CD1c-positive myeloid dendritic cell (primary cell): ENCODE results near the gene BCR.
"Not testable (repeated sequence)": the region's sequence is repeated elsewhere in the genome, so short reads cannot be mapped to it uniquely, and the experiment has no call there.

Experiments used
- DNase-seq: peaks from one replicate; pipeline ENCODE4 v3.0.0-alpha.2; 2016; ENCODE audit errors: extremely low spot score

Gene BCR

GRCh38 chr22:23316596-23316995 lies 136.3 kb downstream of the BCR start:
- not testable (repeated sequence) for DNase-seq

GRCh38 chr22:23318316-23318715 lies 138.0 kb downstream of the BCR start:
- not testable (repeated sequence) for DNase-seq

DNA sequence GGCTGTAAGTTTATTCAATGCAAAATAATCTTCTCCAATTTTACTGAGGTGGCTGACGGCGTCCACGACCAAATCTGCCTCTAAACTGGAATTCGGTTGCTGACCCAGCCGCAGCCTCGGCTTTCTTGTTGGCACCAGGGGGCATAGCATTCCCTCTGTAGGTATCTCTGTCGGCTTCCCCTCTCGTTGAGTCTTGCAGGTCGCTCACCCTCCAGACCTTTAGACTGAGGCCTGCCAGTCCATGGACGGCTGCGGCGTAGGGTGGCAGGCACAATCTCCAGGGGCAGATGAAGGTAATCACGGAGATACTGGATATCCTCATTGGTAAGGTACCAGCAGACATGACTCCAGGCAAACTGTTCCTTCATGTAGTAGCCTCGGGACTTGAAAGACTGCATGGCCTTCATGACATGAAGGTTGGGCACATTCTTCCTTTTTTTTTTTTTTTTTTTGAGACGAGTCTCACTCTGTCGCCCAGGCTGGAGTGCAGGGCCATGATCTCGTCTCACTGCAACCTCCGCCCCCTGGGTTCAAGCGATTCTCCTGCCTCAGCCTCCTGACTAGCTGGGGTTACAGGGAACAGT lies 142.3 kb downstream of the BCR start:
- DNase-seq = not testable (repeated sequence)

DNA sequence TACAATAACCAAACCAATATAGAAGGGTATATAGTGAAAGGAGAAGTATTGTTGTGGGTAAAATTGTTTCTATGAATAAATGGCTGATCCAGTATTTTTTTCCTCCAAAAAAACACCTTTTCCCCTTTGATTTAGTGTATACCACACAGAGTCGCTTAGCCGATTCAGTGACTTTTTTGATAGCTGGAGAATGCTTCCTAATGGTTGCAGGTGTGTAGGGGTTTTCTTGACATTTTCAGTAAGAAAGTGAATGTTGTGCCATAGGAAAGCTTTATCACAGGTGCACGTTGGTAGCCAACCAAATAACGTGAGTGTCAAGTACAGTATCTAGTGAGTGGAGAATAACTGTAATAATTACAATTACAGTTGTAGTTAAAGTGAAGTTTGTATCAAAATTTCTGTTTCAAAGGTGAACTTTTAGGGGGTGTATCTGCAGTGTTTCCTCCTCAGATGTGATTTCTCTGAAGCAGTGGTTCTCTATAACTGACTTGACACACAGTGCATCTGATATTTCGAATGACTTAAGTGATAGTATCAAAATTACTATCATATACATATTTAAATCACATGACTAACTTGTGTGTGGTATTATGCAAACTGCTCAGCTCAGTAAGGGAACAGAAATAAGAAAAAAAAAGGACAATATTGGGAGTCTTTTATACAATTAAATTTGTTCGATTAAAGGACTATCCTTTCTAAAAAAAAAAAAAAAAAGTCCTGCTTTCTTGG lies 143.8 kb downstream of the BCR start:
- not testable (repeated sequence) for DNase-seq

DNA sequence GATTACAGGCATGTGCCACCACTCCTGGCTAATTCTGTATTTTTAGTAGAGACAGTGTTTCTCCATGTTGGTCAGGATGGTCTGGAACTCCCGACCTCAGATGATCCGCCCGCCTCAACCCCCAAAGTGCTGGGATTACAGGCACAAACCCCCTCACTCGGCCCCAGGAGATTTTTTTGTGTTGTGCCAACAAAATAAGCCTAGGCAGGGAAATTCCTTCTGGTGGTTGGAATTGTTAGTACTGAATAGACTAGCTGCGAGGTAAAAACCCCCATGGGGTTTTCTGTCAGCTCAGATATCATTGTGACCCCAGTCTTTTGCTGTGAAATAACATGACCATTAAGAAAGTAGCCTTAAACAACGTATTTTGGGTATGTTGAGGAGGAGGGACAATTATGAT lies 144.9 kb downstream of the BCR start:
- no peak for DNase-seq

GRCh38 chr22:23333822-23334221 lies 153.5 kb downstream of the BCR start:
- not testable (repeated sequence) for DNase-seq

- not testable (repeated sequence) for DNase-seq
Measured at GRCh38 chr22:23337672-23338071, 157.4 kb downstream of the BCR start.

DNA sequence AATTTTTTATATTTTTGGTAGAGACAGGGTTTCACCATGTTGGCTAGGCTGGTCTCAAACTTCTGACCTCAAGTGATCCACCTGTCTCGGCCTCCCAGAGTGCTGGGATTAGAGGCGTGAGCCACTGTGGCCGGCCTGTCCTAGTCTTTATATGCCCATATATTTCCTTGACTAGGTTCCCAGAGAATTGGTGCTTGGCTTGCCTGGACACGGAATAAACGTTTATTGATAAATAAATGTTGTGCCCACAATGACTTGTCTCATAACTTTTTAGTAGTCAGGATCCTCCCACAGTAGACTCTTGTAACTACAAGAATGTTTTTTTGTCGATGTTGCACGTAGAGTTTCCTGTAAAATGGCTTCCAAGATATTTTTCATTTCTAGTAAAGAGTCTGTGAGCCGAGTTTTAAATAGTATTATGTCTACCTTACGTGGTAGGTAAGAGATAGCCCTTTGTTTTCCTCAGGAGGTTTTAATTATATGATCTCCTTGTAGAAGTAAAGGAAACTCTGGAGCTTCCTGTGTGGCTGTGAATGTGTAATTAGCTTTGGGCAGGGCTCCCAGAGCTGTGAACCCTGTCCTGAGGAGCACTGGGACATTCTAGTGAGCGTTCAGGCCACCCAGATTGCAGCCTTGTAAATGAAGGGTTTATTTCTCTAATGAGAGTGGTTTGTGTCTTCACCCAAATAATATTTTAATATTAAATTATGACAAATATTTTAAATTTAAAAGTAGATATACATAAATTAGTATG lies 161.8 kb downstream of the BCR start:
- not testable (repeated sequence) for DNase-seq

GRCh38 chr22:23351321-23351720 lies 171.0 kb downstream of the BCR start:
- no peak for DNase-seq

- no peak for DNase-seq
Measured at GRCh38 chr22:23353004-23353403, 172.7 kb downstream of the BCR start.

- DNase-seq = no peak
Measured at GRCh38 chr22:23353696-23354095, 173.4 kb downstream of the BCR start.

GRCh38 chr22:23356094-23356493 lies 175.8 kb downstream of the BCR start:
- DNase-seq = no peak

- DNase-seq = no peak
Measured at GRCh38 chr22:23357053-23357452, 176.7 kb downstream of the BCR start.

DNA sequence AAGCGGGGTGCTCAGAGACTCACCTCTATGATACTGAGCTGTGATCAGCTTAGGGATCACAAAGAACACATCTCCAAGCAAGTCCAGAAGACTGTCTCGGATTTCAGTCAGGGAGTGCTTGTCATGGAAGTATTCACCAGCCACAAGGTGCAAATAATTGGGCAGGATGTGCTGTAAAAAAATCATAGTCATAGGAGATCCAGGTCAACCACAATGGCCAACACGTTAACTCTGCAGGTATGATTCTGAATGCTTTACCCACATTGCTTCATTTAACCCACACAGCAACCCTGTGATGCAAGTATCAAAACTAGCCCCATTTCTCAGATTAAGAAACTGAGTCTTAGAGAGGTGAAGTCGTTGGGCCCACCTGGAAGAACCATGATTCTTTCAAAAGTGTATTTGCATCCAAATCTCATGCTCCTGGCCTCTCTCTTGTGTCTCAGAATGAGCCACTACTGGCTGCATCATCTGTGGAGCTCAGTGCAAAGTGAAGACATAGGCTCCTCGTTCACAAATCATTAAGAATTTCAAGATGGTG lies 179.3 kb downstream of the BCR start:
- no peak for DNase-seq

DNA sequence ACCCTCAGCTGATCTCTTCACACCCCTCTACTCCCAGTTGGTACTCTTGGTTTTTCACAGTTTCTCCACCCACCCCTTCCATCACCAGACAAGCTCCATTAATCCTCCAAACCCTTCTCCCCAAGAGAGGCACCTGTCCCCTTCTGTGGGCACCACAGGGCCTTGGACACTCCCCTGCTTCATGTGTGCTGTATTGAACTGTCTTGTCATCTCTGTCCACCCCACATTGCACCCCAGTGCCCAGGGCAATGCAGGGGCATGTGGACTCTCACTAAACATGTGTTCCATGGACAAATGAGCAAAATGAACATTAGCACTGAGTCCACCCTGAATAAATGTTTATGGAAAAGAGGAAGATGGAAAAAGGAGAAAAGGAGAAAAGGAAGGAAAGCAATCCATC lies 181.4 kb downstream of the BCR start:
- DNase-seq = no peak

DNA sequence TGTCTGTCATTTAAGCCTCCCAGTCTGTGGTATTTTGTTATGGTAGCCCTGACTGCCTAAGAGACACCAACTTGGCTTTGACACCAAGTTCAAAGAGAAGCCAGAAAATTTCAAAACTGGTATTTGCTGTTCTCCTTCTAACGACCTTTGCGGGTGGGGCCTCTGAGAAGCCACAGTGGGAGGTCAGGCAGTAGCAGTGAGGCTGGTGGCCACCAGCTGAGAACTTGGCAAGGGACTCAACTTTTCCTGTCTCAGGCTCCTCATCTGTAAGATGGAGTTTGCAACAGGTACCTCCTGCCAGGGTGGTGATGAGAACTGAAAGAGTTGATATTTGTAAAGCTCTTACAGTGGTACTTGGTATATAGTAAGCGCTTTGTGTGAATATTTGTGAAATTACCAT lies 183.4 kb downstream of the BCR start:
- no peak for DNase-seq

DNA sequence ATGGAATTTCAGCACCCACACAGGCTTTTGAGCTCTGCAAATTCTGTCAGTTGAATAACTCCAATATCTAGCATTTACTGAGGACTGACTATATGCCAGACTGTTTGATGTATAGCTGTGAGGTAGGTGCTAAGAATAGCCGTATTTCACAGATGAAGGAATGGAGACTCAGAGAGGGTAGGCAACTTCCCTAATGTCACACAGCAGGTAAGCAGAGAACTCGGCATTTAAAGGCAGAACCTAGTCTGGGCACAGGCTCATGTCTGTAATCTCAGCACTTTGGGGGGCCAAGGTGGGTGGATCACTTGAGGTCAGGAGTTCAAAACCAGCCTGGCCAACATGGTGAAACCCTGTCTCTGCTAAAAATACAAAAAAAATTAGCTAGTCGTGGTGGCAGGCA lies 184.1 kb downstream of the BCR start:
- DNase-seq = no peak

DNA sequence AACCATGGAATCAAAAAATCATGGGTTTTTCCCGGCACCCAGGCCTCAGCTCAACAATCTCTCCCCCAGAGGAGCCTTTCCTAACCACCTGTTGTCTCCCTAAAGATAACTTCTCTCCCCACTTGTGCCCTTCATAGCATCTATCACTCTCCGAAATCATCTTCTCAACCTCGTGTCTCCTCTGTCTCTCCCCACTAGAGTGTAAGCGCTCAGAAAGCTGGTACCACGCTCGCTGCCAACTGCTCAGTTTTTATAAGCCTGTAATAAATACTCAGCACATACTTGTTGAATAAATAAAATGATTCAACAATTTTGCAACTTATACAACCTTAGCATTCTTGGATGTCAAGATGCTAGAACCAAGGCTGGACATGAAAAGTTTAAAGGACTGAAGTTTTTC lies 185.2 kb downstream of the BCR start:
- DNase-seq = no peak

DNA sequence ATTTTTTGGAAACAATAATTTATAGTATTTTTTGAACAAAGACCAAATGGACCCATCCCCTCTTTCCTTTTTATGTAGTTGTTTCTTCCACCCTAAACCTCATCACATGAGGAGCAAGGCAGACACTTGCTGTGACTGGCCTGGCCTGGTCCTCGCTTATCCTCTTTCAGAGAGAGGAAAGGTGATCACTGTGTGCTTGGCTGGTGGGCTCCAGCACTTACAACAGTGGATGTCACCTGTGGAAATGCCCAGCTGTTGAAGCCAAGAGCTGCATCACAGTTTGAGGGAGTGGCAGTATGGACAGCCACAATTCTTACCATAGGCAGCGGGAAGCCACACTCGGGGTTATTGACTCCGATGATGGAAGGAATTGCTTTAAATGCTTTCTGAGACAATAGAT lies 185.7 kb downstream of the BCR start:
- DNase-seq = no peak

- not testable (repeated sequence) for DNase-seq
Measured at GRCh38 chr22:23367196-23367595, 186.9 kb downstream of the BCR start.
